Subcutaneous adipose tissue (tissue), 4 donors: ENCODE results near the gene MRPS9. TPM values are rescaled to one million over a fixed set of nuclear protein-coding genes. Genes with fewer than 3 reads are reported as not detected.

ENCODE experiments used
- total RNA-seq, 4 donors: library from RNA; depleted of rRNA; stranded (reverse); fragments of >200 nt; gene quantifications; one replicate each; pipeline ENCODE4 v1.1.0, GENCODE V29; 2016
- TF ChIP-seq, protein P1 (sequence below): fragments of 450-650 bp; IDR thresholded peaks from one replicate; pipeline ENCODE4 v1.5.1; 2016; ENCODE audit warnings: low read depth, mild to moderate bottlenecking, control low read depth, antibody characterized with exemption, moderate library complexity

Gene MRPS9
- total RNA-seq, 4 donors from 2014 or later = 11.0 to 21.1 (median 14.3) TPM

DNA sequence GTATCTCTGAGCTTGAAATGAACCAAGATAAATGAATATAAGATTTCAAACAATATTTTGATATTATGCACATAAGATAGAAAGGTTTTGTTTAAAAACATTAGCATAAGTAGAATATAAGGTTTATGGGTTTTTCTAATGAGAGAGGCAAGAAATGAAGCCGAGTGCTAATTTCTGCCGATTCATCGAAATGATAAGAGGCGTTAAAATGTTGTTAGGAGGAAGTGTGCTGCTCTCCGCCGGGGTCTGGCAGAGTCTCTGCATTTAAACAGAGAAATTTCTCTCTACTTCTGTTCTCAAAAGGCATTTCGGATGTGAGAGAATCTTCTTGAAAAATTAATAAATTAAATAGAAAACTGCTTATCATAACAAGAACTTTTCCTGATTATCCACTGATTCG lies 83.6 kb downstream of the MRPS9 start:
- TF ChIP-seq, protein P1, sequence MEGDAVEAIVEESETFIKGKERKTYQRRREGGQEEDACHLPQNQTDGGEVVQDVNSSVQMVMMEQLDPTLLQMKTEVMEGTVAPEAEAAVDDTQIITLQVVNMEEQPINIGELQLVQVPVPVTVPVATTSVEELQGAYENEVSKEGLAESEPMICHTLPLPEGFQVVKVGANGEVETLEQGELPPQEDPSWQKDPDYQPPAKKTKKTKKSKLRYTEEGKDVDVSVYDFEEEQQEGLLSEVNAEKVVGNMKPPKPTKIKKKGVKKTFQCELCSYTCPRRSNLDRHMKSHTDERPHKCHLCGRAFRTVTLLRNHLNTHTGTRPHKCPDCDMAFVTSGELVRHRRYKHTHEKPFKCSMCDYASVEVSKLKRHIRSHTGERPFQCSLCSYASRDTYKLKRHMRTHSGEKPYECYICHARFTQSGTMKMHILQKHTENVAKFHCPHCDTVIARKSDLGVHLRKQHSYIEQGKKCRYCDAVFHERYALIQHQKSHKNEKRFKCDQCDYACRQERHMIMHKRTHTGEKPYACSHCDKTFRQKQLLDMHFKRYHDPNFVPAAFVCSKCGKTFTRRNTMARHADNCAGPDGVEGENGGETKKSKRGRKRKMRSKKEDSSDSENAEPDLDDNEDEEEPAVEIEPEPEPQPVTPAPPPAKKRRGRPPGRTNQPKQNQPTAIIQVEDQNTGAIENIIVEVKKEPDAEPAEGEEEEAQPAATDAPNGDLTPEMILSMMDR = no peak

DNA sequence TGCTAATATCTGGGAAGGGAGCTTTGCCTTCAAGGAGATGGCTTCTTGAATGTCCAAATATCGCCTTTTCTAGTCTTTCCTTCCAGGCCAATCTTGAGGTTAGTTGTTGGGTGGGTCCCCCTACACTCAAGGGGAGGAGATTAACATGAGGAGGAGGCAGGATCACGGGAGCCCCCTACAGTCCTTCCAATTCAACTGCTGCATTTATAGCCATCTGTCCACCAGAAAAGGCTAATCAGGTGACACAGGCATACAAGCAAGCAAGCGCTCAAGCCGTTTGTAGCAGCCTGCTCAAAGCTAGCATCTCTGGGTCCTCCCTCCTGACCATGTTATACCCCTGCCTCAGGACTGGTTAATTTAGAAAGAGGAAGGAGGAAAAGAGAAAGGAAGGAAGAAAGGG lies 87.6 kb downstream of the MRPS9 start:
- TF ChIP-seq, protein P1 = no peak

DNA sequence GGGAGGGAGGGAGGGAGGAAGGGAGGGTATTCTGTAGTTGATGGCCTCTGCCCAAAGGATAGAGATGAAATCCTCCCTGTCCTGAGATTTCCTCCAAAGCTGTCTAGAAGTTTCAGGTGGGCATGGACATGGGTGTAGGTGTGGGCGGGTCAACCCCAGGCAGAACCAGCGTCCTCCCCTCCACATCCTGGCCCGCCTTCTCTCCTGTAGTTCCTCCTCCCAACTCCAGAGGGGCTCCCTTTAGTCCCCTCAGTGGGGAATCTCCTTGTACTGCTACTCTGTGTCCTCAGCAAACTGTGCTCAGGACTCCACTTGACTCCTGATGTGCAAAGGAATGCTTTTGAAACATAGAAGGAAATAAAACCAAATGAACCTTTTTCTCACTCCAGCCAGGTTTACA lies 88.1 kb downstream of the MRPS9 start:
- TF ChIP-seq, protein P1 = no peak

DNA sequence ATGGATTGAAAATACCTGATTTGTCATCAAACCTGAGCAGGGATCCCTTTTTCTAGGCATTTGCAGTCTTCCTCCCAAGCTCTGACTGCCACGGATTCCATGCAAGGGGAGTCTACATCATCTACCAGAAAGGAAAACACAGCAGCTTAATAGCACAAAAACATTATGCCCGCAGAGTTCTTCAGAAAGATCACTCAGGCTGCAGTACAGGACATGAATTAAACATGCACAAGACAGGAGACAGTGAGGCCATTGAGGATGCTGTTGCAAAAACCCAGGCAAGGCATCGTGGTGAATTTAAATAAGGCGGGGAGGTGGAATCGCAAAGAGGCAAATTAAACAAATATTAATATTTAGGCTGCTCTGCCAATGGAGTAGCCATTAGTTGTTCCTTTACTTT lies 88.5 kb downstream of the MRPS9 start:
- TF ChIP-seq, protein P1 = no peak

DNA sequence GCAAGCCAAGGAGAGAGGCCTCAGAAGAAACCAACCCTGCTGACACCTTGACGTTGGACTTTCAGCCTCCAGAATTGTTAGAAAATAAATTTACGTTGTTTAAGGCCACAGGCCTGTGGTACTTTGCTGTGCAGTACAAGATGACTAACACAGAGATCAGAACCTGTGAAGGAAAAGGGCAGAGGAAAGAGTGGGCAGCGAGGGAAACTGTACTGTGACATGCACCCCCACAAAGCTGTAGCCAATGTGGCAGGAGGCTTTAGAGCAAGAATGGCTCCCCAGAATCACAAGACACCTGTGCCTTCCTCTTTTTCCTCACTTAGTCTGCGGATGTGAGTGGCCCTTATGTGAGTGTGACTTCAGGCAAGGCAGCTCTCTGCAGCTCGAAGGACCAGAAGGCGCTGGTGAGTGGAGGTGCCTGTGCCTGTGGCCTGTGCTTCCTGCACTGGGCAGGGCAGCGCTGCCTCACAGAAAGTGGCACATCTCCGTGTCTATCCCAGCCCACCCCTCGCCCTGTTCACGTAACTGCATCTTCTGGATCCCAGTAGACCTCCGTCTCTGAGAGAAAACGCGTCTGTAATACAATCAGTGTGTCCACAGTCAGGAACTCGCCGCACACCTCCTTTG lies 89.5 kb downstream of the MRPS9 start:
- TF ChIP-seq, protein P1 = no peak

DNA sequence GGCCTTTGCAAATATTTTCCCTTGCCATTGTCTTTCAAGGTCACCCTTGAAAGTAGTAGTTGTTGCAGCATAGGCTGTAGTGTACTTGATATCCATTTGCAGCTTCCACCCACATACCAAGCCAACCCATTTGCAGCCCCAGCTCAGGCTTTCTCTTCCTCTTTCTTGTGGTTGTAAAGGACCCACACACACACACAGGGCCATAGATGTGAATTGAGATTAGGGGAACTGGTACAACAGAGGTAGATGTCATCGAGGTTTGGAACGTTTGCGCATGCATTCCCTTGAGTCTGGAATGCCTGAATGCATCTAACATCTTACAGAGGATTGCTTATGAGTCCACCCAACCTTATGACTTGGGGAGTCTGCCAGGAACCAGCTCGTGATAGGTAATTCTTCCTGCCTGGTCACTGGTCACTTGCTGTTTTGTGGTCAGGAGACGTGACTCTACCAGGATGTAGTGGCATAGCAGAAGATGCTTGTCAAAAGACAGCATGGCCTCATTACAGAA lies 91.9 kb downstream of the MRPS9 start:
- TF ChIP-seq, protein P1 = no peak

DNA sequence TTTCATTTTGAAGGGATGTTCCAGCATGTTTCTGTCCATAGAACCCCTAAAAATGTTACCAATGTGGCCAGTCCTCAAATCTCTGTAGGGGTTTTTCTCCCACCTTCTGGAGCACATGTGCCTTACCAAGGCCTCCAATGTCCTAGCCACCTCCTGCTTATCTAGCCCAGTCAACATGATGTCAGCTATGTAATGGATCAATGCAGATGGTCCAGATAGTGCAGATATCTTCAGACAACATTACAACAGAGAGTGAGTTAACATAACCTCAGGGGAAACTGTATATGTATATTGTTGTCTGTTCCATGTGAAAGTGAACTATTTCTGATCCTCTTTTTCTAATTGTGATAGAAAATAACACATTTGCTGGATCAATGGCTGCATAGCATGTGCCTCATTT lies 92.7 kb downstream of the MRPS9 start:
- TF ChIP-seq, protein P1 = no peak
